ENCODE data around the gene GPR39.

Gene GPR39

DNA sequence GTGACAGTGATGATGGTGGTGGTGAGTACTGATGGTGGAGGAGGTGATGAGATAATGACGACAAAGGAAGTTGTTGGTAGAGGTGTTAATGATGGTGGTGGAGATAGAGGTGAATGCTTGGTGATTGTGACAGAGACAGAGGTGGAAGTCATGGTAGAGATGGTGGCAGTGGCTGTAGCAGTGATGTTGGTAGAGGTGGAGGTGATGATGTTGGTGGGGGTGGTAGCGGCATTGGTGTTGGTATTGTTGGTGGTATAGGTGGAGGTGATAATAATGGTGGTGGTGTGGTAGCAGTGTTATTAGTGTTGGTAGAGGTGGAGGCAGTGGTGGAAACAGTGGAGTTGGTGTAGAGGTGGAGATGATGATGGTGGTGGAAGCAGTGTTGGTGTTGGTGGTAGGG is 217.0 kb downstream of the GPR39 start:
- CTCF ChIA-PET = no interaction called here
- no peak overlapping the region for H3K4me3 ChIP-seq (ENCODE audit: low read depth, low read length)
- POLR2A ChIA-PET = no interaction called here
- no peak for TF ChIP-seq CTCF (IDR thresholded peaks at IDR 0.05; ENCODE audit: insufficient read depth, low read length, missing control alignments)
- DNase-seq (ENCODE audit: low read depth, low spot score) = no peak

DNA sequence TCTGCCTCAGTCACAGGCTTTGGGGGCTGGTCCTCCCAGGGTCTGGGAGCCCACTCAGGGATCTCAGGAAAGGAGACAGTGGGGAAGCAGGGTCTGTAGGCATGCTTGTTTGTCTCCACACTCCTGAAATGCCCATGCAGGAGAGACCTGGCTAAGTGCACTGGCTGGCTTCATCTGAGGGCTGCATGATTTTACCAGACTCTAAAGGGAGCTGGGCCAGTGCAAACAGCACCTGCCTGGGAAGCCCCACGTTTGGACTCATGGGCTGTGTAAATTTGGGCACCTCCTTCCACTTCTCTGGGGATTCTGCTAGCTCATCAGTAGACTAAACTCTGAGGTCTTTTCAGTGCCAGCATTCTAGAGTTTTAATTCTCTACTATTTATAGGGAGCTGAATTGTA is 219.7 kb downstream of the GPR39 start:
- H3K4me3 ChIP-seq (ENCODE audit: low read depth, low read length) = no peak overlapping the region
- ChIA-PET CTCF (interaction anchor here (1.4 to 2.1 kb wide), 3 partner anchors 11 to 20 kb away, joined by 5 to 7 read pairs (median 6); no protein-coding TSS in a partner anchor), POLR2A (interaction anchor here (1.4 kb wide), 1 partner anchor 13 kb away, joined by 5 read pairs; no protein-coding TSS in a partner anchor)
- no peak for DNase-seq (ENCODE audit: low read depth, low spot score)
- no peak for TF ChIP-seq CTCF (IDR thresholded peaks at IDR 0.05; ENCODE audit: insufficient read depth, low read length, missing control alignments)

DNA sequence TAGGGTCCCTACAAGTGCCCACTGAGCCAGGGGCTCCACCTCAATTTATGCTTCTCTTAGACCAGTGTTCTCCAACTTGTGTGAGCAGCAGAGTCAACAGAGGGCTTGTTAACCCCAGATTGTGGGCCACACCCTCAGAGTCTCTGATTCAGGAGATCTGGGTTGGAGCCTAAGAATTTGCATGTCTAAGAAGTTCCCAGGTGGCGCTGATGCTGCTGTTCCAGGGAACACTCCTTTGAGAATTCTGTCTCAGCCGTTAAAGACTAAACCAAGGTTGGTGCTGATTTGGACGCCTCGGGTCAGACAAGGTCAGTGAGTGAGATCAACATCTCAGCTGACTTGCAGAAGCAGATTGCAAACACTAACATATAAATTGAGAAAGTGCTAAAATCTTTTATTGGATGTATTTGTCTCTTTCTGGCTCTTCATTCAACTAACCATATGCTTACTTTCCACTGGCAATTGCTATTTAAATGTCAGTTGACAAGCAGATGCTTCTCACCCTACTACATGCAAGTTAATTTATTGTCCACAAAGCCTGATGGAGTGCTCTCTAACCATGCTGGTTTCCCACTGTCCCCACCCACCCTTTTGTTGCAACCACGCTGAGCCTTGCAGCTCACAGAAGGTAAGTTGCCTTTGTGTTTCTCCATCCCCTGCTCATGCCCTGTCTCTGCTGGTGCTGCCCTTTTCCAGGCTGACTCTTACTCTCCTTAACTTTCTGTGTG is 221.9 kb downstream of the GPR39 start:
- POLR2A ChIA-PET = no interaction called here
- CTCF ChIA-PET = interaction anchor here (1.0 to 1.4 kb wide), 2 partner anchors 14 to 91 kb away, joined by 3 read pairs; no protein-coding TSS in a partner anchor
- no peak overlapping the region for H3K4me3 ChIP-seq (ENCODE audit: low read depth, low read length)
- no peak for TF ChIP-seq CTCF (IDR thresholded peaks at IDR 0.05; ENCODE audit: insufficient read depth, low read length, missing control alignments)
- DNase-seq (ENCODE audit: low read depth, low spot score) = no peak

GRCh38 chr2:132640116-132640515 is 223.5 kb downstream of the GPR39 start:
- CTCF ChIA-PET = interaction anchor here (1.0 kb wide), 1 partner anchor 93 kb away, joined by 3 read pairs; no protein-coding TSS in a partner anchor
- no peak for DNase-seq (ENCODE audit: low read depth, low spot score)
- H3K4me3 ChIP-seq (ENCODE audit: low read depth, low read length) = no peak overlapping the region
- POLR2A ChIA-PET = no interaction called here
- no peak for TF ChIP-seq CTCF (IDR thresholded peaks at IDR 0.05; ENCODE audit: insufficient read depth, low read length, missing control alignments)

DNA sequence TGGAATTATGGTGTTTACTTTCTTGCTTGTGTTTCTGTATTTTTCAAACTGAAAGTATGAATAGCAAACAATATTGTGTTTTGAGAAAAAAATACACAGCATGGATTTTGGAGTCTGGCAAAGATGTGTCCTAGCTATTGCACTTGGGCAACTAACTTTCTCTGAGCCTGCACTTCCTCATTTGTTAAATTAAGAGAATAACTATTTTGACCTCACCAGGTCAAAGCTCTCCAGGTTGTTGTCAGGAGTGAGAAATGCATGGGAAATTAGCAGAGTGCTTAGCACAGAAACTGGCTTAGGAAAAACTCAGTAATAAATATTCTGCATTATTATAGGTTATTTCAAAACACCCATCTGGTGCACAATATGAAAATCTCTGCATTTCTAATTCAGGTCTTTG is 225.2 kb downstream of the GPR39 start:
- ChIA-PET CTCF (interaction anchor here (2.8 kb wide), 1 partner anchor 10 kb away, joined by 11 read pairs; no protein-coding TSS in a partner anchor), POLR2A (no interaction called here)
- TF ChIP-seq CTCF (IDR thresholded peaks at IDR 0.05; ENCODE audit: insufficient read depth, low read length, missing control alignments) = no peak
- DNase-seq (ENCODE audit: low read depth, low spot score) = no peak
- H3K4me3 ChIP-seq (ENCODE audit: low read depth, low read length) = no peak overlapping the region

DNA sequence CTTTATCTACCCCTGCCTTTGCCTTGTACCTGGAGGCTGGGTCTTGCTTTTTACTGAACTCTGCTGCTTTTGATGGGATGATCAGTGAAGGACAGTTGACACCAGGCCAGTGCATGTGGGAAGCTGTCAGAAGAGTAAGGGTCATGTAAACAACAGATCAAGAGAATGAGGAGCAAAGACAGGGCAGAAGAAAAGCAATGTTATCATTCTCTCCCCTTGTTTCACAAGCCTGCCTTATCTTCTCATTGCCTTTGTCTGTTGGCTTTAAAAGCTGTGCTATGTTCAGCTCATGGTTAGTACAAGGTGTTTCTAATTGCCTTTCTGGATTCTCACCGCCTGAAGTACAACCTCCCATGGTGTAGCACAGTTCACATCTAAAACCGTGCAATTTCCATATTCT is 225.8 kb downstream of the GPR39 start:
- POLR2A ChIA-PET = interaction anchor here (1.1 kb wide), 1 partner anchor 9 kb away, joined by 4 read pairs; no protein-coding TSS in a partner anchor
- no peak for DNase-seq (ENCODE audit: low read depth, low spot score)

More for the DNA sequence above, 225.8 kb downstream of the GPR39 start:
- CTCF ChIA-PET = interaction anchor here (2.8 kb wide), 1 partner anchor 9 kb away, joined by 11 read pairs; no protein-coding TSS in a partner anchor
- no peak for TF ChIP-seq CTCF (IDR thresholded peaks at IDR 0.05; ENCODE audit: insufficient read depth, low read length, missing control alignments)
- H3K4me3 ChIP-seq (ENCODE audit: low read depth, low read length) = no peak overlapping the region
